Measurements from ENCODE around the gene ALDH4A1. TPM values are rescaled to one million over a fixed set of nuclear protein-coding genes. Genes with fewer than 3 reads are reported as not detected.

The ALDH4A1 gene
- total and polyA plus RNA-seq, 9 of the 15 experiments (the other 6 are each of a cell fraction or from before 2014, with no cell fraction given): 0.27 to 31.4 (median 16.6) TPM

- TF ChIP-seq CHD7 (IDR thresholded peaks at IDR 0.05; ENCODE audit: low read depth, low read length) (no peak), EHMT2 (IDR thresholded peaks at IDR 0.05) (no peak), MAFK (IDR thresholded peaks at IDR 0.05; ENCODE audit: low read length) (peak; percentile 46; the same call in 1 of the 2 replicates), MIER1 (IDR thresholded peaks at IDR 0.05; ENCODE audit: low read depth) (no peak), TSC22D4 (tag; IDR thresholded peaks at IDR 0.05) (no peak), CHAMP1 (IDR thresholded peaks at IDR 0.05) (no peak), HDGF (IDR thresholded peaks at IDR 0.05) (no peak), YBX1 (IDR thresholded peaks at IDR 0.05) (no peak), ARID4B (CRISPR knock-in tag; IDR thresholded peaks at IDR 0.05) (peak; percentile 86)
Observed at GRCh38 chr1:18902523-18903290, at the start of gene ALDH4A1 (continued).
